ENCODE results near the gene RIPK4. TPM values are rescaled to one million over a fixed set of nuclear protein-coding genes. Genes with fewer than 3 reads are reported as not detected.
"Not testable (repeated sequence)": the region's sequence is repeated elsewhere in the genome, so short reads cannot be mapped to it uniquely, and the experiment has no call there.

Gene RIPK4
- polyA plus RNA-seq, 1 donor = 14.4 TPM

DNA sequence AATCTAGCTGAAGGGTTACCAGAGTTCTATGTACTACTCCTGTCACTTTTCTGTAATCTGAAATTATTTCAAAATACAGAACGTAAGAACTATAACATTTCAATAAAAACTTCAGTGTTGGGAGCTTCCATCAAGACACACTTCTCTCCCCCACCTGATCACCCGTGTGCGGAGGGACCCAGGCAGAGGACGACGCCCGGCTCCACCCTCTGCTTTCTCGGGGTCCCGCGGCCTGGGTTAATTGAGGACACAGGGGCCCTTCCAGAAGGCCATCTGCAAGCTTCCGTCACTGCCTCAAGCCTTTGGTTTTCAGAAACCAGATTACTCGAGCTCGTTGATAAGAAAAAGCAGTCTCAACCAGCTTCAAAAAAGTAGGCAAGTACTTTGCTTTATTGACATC, 27.8 kb downstream of the RIPK4 start:
- DNase-seq = no peak

DNA sequence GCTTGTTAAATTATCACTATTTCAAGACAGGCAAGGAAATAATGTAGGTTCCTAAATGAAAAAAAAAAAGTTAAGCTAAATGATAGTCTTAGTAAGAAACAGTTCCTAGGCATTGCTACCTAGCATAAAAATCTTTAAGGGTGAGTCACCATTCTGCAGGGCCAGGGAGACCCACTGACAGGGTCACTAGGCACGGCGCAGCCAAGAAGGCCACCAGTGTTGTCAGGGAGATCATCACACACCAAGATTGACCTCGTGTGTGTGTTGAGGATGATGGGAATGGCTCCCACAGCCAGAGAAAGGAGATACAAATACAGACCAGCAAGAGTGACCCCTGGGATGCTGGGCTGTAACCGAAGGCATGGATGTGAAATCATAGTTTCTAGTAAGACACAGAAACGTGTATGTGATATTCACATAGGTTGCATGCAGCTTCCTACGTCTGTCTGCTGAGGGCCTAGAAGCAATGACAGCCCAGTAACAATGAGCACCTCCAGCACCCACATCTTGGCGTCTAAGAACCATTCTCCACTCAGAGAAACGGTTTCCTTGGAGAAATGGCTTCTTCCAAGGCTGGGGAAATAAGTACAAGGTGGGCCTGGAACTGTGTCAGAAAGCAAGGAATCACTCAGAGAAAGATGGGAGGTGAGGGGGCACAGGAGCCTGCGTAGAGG, 29.1 kb downstream of the RIPK4 start:
- no peak for DNase-seq

DNA sequence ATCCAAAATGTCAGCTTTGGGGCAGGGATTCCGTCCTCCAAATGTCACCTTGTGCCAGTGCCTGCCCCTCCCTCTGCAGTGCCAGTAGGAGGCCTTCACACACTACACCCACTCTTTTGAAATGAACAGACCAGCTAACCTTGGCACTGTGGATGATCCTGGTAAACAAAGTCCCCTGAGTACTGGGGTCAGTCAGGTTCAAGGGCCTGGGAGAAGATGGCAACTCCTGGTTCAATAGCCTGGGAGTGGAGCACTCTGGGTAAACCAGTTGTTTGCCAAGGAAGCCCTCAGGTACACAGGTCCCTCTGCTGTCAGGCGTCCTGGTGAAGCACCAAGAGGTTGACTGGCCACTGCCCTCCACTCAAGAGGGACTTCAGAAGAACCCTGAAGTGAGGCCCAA, 30.4 kb downstream of the RIPK4 start:
- no peak for DNase-seq

DNA sequence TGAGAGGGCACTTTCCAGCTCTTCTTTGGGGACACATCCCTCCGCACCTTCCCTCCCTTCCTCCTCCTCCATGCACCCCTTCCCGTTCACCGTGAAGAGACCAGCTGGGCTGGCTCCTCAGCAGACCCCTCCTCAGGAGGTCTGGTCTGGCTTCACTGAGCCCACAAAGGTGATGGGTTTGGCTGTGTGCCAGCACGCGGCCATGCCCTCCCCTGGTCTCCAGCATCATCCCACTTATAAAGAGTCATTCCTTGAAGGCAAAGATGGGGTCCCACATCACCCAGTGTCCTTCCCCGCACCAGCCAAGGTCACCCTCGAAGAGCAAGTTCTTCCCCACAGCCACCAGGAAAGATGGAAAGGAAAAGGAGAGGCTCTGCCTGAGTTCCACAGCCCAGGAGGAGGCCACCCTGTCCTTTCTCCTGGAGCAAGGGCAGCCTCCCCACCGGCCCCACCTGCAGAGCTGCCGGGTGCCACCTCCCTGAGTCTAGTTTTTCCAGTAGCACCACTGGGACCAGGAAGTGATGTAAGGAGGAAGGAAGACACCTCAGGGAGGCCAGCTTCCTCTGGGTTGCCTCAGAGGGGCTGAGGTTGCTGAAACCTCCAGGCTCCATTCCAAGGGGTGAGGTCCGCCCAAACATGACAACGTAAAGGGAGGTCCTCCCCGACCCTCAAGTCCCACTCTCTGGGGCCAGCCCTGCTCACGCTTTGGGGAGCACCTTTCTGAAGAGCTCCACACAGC, 32.7 kb downstream of the RIPK4 start:
- no peak for DNase-seq

DNA sequence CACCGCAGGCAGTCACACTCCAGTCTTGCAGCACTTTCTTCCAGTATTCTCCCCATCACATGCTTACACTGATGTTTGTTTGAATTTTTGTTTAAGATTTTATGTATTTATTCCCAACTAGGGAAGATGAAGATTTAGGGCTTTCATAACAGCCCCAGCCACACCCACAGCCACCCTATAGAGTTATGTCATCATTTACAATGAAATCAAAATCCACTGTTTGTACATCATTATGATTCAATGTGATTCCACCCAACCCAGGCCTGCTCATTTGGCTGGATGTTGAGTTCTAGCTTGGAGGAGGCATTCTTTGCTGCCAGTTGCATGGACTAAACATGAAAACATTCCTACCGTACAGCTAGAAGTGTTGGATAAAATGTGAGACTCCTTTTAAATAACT, 35.8 kb downstream of the RIPK4 start:
- no peak for DNase-seq

DNA sequence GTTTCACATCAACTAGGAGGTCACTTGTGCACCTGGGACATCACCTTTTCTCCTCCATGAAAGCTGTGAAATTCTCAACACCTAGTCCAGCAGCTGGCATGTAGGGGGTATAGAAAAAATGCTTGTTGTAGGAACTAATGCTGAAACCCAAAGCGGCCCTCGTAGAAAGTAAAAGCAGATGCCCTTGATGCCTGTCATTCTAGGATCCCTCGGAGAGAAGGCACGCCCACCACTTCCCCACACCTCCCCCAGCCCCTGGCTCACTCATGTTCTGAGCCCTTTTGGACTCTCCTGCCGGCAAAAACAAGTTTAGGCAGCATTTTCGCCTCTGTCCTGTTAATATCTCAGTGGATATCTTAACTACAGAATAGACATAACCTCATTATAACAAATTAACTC, 36.5 kb downstream of the RIPK4 start:
- no peak for DNase-seq

DNA sequence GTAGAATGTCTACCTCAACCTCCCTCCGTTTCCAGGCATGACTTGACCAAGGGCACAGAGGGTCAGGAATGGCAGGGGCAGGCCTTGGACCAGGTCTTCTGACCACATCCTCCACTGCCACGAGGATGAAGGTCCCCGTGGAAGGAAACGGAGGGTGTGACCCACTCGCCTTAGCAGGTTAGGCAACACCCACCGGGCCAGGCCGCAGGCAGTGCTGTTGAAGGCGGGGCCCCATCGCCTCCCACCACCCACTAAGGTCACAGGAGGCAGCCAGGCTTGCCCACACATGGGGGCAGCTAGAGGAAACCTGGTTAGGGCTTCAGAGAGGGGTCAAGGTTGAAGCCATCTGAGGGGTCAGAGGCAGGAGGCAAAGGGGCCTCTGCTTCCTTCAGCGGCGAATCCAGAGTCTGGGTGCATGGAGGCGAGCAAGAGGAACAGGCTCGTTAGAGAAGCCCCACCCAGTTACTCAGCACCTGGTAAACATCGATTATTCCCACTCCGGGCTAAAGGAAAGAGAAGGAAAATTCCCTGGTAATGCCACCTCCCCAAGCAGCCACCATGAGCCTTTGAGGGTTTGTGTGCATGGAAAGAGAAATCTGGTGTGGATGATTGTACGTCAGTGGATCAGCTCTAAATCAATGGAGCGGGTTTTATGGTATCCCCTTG, 37.0 kb downstream of the RIPK4 start:
- no peak for DNase-seq

DNA sequence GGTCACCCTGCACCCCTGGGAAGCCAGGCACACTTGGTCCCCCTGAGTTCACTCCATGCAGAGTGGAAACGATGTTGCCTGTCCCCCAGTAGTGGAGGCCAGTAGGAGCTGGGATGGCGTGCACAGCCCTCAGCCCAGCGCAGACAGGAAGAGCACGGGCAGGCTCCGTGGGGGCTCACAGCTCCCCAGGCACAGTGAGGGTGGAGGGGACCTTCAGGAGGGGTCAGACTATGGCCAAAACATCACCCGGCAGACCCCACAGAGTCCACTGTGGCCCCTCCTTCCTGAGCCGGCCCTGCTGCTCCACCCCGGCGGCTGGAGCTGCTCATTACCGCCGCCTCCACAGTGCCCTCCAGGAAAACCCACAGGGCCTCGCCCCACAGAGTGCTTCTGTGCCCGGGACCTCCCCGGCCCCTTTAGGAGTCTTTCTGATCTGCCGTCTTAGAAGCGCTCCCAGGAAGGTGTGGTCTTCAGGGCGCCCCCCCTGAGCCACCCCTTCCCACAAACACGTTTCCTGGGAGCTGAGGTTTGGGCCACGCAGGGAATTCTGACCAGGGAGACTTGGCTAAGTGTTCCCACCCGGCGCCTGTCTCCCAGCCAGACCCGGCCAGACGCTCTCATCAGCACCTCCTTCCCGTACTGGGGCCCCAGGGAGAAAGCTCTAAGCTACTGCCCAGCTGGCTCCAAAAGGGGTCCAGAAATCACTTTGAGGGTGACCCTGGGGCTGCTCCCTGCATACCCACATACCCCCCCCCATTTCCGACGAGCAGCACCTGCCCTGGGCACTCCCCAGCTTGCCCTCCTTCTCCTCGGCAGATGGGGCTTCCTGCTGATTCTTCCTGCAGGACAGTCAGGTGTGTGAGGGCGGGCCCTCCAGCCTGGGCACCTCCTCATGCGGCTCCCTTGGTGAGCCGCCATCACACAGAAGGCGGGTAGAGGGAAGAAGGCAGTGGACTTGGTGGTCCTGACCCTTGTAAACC, 38.8 kb downstream of the RIPK4 start:
- no peak for DNase-seq

DNA sequence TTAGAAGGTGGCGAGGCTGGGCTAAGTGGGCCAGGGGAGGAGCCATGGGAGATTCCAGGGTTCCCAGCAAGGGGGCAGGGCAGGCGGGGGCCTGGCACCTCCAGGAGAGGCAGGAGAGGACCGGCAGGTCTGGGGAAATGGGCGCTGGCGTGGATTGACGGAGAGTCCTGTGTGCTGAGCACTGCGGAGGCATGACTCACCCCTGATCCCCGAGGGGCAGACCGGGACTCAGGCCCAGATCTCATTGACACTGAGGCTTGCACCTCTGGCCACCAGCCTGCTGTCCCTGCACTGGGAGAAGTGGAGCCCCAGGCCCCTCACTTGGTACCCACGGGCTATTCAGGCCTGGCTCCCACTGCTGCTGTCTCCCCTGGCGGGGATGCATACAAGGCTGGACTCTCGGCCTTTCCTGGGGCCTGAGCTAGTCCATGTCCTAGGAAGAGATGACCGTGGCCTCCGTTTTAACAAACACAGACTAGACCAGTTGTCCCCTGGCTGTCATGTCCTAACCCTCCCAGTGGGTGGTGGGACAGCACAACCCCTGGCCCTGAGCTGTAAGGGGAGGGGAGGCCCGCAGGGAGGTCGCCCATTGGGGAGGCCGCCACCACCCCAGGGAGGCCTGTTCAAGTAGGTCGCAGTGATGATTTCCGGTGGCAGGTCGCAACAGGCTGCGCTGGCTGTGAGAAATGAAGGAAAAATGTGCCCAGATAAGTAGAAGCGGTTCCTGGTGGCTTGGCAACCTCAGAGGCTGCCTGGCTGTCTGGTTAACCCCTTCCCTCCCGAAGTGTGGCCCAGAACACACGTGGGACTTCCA, 39.7 kb downstream of the RIPK4 start:
- no peak for DNase-seq

DNA sequence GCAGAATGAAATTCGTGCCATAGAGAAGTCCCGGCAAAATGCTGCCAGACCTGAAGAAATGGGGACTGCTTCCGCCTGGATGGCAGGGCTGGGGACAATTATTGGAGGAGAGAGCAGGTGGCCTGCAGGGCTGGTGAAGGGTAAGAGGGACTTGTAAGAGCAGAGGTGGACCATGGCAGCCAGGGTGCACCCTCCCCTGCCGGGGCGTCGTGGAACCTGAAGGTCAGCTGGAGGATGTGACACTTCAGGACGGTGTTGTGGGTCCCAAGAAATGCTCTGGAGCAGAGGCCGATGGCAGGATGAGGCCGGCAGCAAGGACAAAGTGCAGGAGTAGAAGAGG, 40.3 kb downstream of the RIPK4 start:
- DNase-seq = no peak

DNA sequence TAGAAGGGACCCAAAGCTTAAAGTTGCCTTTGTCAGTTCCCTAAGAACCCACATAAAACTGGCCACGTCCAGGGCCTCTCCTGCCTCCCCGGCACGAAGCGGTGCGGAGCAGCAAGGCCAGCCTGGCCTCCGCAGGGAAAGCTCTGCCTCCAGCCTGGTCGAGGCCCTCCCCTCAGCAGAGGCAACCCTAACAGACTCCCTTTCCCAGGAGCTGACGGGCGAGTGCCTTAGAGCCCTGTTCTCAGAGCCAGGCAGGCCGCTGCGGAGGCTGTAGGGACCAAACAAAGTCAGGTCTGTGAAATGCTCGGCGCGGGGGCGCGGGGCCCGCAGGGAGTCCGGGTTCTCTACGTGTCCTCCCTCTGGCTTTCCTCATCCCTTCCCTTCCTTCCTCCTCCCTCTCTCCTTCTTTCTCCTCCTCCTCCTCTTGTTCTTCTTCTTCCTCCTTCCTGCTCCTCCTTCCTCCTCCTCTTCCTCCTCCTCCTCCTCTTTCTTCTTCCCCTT, 40.7 kb downstream of the RIPK4 start:
- no peak for DNase-seq

DNA sequence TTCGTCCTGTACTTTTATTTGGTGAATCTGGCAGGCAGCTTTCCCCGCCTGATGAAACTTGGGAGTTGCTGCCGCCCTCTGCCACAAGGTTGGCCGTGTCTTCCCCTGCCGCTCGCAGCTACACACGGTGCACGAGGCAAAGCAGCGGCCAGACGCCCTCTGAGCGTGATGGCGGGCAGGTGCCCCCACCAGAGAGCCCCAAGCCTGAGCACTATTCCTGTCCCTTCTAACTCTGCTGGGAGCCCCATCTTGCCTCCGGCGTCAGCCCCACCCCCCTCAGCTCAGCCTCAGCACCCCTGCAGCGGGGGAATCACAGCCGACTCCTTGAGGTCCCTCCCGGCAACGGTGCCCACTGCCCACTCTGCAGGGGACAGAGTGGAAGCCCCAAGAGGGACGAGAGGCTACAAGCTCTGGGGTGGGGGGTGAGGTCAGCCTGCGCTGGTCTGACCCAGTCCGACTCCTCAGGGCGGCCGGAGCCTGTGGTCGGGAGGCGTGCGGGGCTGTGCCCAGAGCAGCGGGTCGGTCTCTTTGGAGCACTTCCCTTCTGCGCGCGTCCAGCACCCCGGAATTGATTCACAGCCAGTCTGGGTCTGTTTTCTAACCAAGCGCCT, 41.3 kb downstream of the RIPK4 start:
- DNase-seq = no peak

DNA sequence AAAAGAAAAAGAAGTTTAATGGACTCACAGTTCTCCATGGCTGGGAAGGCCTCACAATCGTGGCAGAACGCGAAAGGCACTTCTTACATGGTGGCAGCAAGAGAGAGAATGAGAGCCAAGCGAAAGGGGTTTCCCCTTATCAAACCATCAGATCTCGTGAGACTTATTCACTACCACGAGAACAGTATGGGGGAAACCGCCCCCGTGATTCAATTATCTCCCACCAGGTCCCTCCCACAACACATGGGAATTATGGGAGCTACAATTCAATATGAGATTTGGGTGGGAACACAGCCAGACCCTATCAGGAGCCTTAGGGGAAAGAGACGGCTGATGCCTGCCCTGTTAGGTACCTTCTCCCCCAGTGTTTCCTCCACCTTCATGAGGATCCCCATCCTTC, 43.0 kb downstream of the RIPK4 start:
- not testable (repeated sequence) for DNase-seq

DNA sequence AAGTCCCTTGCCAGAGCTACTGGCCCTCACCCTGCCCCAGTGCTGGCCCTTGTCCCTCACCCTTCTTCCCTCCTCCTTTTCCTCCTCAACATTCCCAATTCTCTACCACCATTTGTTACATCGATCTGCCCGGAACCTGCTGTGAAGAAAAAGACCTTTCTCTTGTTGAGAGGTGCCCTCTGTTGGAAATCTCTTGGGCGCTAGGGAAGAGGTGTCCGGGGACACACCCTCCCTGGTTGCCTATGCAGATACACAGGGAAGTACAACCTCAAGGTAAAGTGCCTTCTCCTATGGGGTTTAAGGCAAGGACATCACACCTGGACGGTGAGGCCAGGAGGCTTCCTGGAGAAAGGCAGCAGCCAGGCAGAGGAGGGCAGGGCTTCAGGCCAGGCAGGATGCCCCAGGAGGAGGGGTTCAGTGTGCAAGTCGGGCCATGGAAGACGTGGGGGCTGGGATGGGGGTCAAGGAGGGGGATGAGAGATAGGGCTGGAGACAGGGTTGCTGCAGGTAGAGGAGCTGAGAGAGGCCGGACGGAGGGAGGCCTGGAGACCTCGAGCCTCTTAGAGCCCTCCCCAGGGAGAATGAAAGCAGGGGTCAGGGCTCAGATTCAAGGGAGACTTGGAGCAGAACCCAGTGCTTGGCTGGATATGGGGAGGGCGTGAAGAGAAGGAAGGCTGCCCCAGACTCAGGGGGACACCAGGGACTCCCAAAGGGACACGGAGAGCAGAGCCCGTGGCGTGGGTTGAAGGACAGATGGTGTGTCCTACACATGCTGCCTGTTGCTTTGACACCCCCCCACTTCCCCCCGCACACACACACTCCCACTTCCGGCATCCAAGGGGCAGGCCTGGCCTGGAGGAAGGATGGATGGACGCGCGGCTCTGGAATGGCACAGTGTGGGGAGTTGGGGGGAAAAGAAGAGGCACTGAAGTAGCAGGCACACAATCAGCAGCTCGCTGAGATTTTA, 44.5 kb downstream of the RIPK4 start:
- DNase-seq = no peak

DNA sequence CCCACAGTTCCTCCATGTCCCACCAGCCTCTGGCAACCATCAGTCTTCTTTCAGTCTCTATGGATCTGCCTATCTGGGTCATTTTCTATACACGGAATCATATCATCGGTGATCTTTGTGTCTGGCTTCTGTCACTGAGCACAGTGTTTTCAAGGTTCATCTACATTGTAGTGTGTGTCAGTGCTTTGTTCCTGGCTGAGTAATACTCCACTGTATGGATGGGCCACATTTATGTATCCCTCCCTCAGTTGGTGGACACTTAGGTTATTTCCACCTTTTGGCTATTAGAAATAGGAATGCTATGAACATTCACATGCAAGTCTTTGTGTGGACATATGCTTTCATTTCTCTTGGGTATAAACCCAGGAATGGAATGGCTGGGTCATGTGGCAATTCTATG, 46.6 kb downstream of the RIPK4 start:
- no peak for DNase-seq

DNA sequence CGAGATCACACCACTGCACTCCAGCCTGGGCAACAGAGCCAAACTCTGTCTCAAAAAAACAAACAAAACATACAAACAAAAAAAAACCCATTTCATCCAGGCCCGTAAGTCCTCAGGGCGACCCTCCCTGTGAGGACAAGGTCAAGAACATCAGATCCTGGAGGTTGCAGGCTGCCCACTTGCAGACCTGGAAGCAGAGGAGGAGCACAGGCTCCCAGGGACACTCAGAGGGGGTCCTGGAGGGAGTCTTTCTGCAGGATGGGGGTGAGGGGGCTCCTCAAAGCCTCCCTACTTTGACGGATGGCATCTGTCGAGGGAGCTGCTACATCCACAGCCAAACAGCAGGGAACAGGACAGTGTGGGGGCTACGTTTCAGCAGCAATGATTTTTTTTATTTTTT, 47.2 kb downstream of the RIPK4 start:
- DNase-seq = no peak

DNA sequence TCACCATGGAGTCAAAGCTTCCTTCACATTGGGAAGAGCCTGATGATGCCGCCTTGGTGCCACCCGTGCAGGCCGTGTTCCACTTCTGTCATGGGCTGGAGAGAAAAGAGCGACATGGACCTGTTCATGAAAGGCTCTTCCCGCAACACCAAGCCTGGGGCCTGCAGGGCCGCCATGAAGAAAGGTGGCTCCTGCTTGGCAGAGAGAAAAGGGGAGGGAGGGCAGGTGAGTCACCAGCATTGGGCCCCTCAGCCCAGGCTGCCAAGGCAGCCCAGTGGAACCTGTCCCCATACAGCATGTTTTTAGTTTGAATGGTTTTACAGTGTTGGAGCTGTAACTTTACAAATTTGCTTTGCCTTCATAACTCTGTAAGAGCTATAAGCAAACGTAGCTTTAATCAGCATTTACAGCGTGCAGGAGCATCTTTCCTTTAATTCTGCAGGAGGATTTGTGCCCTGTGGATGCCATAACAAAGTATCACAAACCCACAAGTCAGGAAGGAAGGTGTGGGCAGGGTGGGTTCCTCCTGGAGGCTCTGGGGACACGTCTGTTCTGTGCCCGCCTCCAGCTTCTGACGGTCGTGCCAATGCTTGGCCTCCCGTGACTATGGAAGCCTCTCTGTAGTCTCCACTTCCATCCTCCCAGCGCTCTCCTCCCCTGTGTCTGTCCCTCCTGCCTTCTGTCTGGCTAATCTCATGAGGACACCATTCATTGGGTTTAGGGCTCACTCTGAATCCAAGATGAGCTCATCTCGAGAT, 49.1 kb downstream of the RIPK4 start:
- DNase-seq = no peak

DNA sequence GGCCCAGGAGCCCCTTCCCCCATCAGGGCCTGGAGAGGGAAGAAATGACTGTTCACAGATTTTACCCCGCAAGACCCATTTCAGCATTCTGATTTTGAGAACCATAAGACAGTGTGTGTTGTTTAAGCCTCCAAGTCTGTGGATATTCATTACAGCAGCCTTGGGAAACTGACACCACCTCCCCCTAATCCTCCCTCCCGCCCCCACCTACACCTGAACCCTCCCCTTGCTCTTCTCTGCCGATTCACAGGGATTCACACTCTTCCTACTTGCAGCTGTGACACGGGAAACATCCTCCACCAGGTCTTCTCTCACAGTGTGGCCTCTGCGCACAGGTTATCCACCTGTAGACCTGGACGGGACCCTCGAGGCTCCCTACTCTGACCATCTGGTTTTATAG, 50.1 kb downstream of the RIPK4 start:
- peak; percentile 35 for DNase-seq

All from left kidney (tissue), 2 donors.